ENCODE data around the gene ATG4C.
A peak's percentile ranks its signal among the peaks of the same experiment; 100 is the strongest.
"Not testable (repeated sequence)": the region's sequence is repeated elsewhere in the genome, so short reads cannot be mapped to it uniquely, and the experiment has no call there.

The ATG4C gene, protein sequence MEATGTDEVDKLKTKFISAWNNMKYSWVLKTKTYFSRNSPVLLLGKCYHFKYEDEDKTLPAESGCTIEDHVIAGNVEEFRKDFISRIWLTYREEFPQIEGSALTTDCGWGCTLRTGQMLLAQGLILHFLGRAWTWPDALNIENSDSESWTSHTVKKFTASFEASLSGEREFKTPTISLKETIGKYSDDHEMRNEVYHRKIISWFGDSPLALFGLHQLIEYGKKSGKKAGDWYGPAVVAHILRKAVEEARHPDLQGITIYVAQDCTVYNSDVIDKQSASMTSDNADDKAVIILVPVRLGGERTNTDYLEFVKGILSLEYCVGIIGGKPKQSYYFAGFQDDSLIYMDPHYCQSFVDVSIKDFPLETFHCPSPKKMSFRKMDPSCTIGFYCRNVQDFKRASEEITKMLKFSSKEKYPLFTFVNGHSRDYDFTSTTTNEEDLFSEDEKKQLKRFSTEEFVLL

DNA sequence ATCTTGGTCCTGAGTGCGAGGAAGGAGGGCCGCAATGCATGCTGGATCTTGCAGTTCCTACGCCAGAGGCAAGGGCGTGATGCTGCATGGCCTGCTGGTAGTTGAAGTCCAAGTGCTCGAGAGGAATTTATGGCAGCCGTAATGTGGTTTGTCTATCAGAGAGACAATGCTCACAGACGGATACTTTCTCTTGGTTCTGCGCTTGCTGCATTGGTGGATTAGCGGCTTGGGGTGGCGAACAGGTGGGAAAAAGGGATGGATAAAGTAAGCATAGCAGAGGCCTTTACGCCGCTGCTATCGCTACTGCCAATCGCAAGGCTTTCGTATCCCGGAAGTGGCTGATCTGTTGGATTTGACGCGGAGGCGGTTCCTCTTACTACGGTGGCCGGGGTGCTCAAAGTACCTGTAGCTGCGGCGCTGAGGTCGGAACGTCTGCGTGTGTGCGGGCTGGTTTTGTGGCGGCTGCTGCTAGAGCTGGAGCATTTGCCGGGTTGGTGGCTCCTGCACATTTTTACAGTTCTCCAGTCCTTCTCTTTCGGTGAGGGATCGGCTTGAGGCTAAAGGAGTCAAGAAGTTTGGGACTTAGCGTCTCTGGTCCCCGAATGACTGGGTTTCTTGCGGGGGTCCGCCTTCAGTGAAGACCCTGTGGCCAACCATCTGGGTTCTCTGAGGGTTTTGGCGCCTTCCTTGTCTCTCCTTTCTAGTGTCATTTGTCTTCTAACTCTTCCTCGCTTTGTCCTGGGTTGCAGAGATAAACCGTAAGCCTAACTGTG lies at the start of gene ATG4C:
ATG4C (plus strand) TSS at position 397 of the 773 bp plus-strand sequence. CDS start 19,655 bp downstream, outside the sequence.
- peak; percentile 95 for DNase-seq

GRCh38 chr1:62735491-62736171 lies 48.3 kb upstream of the ATG4C start:
- DNase-seq, result no peak

GRCh38 chr1:62740701-62741100 lies 43.2 kb upstream of the ATG4C start:
- DNase-seq, result not testable (repeated sequence)

- DNase-seq, result no peak
Measured at GRCh38 chr1:62744611-62745577, 39.0 kb upstream of the ATG4C start.

GRCh38 chr1:62746086-62746808 lies 37.7 kb upstream of the ATG4C start:
- DNase-seq, result peak; percentile 41

DNA sequence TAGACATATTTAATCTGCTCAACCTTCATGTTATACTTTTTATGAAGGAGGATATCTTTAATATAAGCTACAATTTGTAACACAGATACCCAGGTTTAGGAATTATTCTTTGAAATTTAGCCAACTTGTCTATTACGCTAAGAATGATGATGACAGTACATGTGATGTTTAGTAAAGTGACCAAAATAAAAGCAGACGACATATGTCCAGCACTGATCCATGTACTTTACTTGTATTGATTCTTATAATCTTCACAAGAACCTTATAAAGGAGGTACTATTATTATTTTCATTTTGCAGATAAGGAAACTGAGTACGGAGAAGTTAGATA lies 37.2 kb upstream of the ATG4C start:
- no peak for DNase-seq

DNA sequence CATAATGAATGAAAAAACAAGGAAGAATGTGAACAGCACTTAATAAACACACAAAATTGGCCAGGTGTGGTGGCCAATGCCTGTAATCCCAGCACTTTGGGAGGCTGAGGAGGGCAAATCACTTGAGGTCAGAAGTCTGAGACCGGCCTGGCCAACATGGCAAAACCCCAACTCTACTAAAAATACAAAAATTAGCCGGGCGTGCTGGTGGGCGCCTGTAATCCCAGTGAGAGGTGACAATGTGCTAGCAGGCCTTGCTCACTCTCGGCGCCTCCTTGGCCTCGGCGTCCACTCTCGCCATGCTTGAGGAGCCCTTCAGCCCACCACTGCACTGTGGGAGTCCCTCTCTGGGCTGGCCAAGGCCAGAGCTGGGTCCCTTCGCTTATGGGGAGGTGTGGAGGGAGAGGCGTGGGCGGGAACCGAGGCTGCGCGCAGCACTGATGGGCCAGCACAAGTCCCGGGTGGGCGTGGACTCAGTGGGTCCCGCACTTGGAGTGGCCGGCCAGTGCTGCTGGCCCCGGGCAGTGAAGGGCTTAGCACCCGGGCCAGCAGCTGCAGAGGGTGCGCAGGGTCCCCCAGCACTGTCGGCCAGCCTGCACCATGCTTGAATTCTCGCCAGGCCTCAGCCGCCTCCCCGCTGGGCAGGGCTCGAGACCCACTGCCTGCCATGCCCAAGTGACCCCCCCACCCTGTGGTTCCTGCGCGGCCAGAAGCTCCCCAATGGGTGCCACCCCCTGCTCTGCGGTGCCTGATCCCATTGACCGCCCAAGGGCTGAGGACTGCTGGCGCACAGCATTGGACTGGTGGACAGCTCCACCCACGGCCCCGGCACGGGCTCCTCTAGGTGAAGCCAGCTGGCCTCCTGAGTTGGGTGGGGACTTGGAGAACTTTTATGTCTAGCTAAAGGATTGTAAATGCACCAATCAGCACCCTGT lies 30.6 kb upstream of the ATG4C start:
- DNase-seq, result no peak

DNA sequence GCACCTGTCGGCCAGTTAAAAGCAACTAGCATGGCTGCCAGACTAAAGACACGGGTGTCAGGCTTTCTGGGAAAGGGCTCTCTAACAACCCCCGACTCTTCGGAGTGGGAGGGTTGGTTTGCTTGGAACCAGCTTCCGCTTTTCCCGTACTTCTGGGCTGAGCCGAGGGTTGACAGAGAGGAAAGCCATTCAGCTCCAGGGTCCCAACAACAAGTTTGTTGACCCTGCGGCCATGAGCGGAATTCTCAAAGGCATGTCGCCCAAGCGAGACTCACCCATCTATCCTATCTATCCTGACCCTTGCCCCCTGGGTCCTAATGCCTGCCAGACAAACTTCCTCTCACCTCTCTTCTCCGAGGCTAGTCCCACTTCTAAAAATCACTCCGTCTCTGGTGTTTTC lies 29.0 kb upstream of the ATG4C start:
- DNase-seq, result not testable (repeated sequence)

- DNase-seq, result not testable (repeated sequence)
Measured at GRCh38 chr1:62756255-62756884, 27.6 kb upstream of the ATG4C start.

DNA sequence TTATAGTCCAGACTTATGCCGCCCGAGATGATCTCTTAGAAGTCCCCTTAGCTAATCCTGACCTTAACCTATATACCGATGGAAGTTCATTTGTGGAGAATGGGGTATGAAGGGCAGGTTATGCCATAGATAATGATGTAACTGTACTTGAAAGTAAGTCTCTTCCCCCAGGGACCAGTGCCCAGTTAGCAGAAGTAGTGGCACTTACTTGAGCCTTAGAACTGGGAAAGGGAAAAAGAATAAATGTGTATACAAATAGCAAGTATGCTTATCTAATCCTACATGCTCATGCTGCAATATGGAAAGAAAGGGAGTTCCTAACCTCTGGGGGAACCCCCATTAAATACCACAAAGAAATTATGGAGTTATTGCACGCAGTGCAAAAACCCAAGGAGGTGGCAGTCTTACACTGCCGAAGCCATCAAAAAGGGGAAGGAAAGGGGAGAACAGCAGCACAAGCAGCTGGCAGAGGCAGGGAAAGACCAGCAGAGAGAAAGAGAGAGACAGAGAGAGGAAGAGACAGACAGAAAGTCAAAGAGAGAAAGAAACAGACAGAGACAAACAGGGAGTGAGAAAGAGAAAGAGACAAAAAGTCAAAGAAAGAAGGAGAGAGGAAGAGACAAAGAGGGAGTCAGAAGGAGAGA lies 24.6 kb upstream of the ATG4C start:
- not testable (repeated sequence) for DNase-seq

DNA sequence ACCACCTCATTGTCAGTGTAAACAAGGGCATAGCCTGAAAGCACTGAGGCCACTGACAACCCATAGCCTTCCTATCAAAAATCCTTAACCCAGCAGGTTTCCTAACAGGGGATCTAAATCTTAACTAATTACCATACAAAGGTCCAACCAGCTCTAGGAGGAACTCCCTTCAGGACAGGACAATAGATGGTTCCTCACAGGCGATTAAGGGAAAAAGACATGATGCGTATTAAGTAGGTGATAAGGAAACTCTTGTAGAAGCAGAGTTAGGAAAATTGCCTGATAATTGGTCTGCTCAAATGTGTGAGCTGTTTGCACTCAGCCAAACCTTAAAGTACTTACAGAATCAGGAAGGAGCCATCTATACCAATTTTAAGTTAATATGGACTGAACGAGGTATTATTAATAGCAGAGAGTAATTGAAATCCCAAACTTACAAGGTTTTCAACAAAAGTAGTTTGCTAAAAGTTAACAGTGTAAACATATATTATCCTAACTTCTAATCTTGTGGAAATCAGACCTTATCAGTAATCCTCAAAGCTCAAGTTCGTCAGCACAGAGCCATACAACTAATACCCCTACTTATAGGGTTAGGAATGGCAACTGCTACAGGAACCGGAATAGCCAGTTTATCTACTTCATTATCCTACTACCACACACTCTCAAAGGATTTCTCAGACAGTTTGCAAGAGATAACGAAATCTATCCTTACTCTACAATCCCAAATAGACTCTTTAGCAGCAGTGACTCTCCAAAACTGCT lies 23.7 kb upstream of the ATG4C start:
- not testable (repeated sequence) for DNase-seq

DNA sequence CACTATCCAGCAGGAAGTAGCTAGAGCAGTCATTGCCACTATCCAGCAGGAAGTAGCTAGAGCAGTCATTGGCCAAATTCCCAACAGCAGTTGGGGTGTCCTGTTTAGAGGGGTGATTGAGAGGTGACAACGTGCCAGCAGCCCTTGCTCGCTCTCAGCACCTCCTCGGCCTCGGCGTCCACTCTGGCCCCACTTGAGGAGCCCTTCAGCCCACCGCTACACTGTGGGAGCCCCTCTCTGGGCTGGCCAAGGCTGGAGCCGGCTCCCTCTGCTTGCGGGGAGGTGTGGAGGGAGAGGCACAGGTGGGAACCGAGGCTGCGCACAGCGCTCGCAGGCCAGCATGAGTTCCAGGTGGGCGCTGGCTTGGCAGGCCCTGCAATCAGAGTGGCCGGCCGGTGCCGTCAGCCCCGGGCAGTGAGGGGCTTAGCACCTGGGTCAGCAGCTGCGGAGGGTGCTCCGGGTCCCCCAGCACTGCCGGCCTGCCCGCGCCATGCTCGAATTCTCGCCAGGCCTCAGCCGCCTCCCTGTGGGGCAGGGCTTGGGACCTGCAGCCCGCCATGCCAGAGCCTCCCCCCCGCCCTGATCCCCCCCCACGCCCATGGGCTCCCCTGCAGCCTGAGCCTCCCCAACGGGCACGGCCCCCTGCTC lies 22.6 kb upstream of the ATG4C start:
- not testable (repeated sequence) for DNase-seq

- DNase-seq, result not testable (repeated sequence)
Measured at GRCh38 chr1:62762027-62762426, 21.9 kb upstream of the ATG4C start.

- no peak for DNase-seq
Measured at GRCh38 chr1:62765981-62766380, 18.0 kb upstream of the ATG4C start.

DNA sequence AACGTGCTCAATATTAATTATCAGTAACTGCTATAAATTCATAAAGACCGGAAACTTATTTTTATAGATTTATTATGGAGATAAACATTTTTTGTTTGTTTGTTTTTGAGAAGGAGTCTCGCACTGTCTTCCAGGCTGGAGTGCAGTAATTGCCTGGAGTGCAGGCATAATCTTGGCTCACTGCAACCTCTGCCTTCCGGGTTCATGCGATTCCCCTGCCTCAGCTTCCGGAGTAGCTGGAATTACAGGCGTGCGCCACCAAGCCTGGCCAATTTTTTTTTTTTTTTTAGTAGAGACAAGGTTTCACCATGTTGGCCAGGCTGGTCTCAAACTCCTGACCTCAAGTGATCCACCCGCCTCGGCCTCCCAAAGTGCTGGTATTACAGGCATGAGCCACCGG lies 15.4 kb upstream of the ATG4C start:
- DNase-seq, result not testable (repeated sequence)

- DNase-seq, result no peak
Measured at GRCh38 chr1:62772607-62773295, 11.2 kb upstream of the ATG4C start.

DNA sequence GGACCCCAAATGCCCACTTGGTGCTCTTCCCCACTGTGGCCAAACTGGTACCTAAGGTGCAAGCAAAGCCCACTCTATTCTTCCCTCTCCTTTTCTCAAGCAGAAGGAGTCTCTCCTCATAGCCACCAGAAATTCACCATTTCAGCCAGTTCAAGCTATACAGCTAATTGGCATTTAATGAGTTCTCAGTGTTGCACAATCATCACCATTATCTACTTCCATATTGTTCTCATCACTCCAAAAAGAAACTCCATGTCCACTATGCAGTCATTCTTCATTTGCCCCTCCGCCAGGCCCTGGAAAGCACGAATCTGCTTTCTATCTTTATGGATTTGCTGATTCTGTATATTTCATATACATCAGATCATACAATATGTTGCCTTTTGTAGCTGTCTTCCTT lies 9.9 kb upstream of the ATG4C start:
- DNase-seq, result no peak

All from CD4-positive, alpha-beta T cell treated with Interleukin-21 for 1 hour (primary cell).